ENCODE data around the gene PRDM15. TPM values are rescaled to one million over a fixed set of nuclear protein-coding genes. Genes with fewer than 3 reads are reported as not detected.

PRDM15 gene
- total RNA-seq, 2 experiments from 2014 or later: 13.2 to 14.5 TPM

DNA sequence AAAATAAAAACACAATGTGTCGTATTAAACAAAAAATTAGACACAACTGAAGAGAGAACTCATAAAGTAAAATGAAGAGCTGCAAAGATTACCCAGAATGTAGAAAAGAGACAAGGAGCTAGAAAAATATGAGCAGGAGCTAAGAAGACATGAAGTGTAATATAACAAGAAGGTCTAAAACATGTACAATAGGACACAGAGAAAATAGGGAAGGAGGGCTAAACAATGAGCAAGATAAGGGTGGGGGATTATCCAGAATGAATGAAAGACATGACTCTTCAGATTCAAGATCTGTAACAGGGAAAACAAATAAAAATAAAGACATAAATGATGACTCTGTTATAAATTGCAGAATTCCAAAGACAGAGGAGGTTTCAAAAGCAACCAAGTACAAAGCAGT lies 38.3 kb downstream of the PRDM15 start:
- intact Hi-C loops (cut with micrococcal nuclease): no loop called here
- Mint-ChIP-seq H3K4me3 (no peak overlapping the region), H3K36me3 (ENCODE audit: low read depth) (peaks cover 40% of the 10 kb centered on the region), H3K4me1 (ENCODE audit: low read depth) (no peaks in the 10 kb centered on the region), H3K27me3 (no peaks in the 10 kb centered on the region), H3K27ac (no peak overlapping the region), H3K9me3 (peaks cover 7% of the 10 kb centered on the region)
- ATAC-seq: no peak
- ChIA-PET POLR2A (interaction anchor here (0.9 to 1.0 kb wide), 2 partner anchors 15 to 117 kb away, joined by 3 to 4 read pairs; no protein-coding TSS in a partner anchor), CTCF (interaction anchor here (0.8 kb wide), 1 partner anchor 267 kb away, joined by 3 read pairs; no protein-coding TSS in a partner anchor)
- DNase-seq: no peak
- TF ChIP-seq, protein P1, sequence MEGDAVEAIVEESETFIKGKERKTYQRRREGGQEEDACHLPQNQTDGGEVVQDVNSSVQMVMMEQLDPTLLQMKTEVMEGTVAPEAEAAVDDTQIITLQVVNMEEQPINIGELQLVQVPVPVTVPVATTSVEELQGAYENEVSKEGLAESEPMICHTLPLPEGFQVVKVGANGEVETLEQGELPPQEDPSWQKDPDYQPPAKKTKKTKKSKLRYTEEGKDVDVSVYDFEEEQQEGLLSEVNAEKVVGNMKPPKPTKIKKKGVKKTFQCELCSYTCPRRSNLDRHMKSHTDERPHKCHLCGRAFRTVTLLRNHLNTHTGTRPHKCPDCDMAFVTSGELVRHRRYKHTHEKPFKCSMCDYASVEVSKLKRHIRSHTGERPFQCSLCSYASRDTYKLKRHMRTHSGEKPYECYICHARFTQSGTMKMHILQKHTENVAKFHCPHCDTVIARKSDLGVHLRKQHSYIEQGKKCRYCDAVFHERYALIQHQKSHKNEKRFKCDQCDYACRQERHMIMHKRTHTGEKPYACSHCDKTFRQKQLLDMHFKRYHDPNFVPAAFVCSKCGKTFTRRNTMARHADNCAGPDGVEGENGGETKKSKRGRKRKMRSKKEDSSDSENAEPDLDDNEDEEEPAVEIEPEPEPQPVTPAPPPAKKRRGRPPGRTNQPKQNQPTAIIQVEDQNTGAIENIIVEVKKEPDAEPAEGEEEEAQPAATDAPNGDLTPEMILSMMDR (IDR thresholded peaks at IDR 0.05): no peak

DNA sequence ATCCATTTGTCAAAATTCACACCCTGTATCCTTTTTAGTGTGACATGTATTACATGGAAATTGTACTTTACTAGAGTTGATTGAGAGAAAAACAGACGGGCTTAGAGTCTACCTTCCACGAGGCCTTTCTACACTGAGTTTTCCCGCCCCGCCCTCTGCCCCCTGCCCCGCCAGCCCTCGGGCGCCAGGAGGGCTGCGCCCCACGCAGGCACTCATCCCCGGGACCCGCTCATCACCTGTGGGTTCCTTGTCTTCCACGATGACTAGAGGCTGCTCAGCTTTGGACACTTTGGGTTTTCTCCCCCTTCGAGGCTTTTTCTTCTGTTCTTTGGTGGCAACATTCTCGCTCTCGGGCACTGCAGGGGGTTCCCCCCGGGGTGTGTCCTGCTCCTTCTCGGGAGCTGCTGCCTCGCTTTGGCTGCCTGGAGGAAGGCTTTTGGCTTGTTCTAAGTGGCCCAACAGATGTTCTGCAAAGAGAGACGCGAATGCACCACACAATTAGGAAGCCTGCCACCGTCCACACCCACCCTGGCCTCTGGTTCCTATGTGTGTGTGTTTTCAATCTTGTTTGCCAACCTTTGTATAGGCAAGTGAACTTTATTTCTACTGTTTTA lies 39.6 kb downstream of the PRDM15 start:
- Mint-ChIP-seq H3K36me3 (ENCODE audit: low read depth) (peaks cover 43% of the 10 kb centered on the region), H3K9me3 (peaks cover 7% of the 10 kb centered on the region), H3K4me3 (no peak overlapping the region), H3K4me1 (ENCODE audit: low read depth) (no peaks in the 10 kb centered on the region), H3K27ac (no peak overlapping the region), H3K27me3 (no peaks in the 10 kb centered on the region)
- ATAC-seq: no peak
- intact Hi-C loops (cut with micrococcal nuclease): no loop called here
- ChIA-PET CTCF (no interaction called here), POLR2A (no interaction called here)
- TF ChIP-seq, protein P1 (IDR thresholded peaks at IDR 0.05): no peak
- DNase-seq: no peak

DNA sequence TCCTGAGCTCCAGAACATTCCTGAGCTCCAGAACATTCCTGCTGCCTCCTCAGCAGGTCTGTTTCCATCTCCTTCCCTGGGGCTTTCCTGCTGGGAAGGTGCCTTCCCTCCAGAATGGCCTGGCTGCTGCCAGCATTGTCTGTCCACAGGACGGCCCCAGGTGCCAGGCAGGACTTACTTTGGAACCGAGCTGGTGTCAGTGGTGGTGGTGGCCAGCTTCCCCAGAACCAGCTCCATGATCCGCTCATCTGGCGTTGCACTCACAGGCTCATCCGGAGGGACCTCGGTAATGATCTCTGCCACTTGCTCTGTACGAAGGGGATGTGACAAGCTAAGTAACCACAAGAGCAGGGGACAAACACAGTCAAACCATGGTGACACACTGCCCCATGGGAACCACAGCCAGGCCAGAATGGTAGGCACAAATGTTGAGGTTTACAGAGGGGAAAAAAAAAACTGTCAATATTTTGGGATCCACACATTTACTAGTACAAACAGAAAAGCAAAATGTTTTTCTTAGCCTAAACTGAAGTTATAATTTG lies 41.3 kb downstream of the PRDM15 start:
- ATAC-seq (no peak), DNase-seq (no peak)
- Mint-ChIP-seq H3K27ac (no peak overlapping the region), H3K9me3 (peaks cover 7% of the 10 kb centered on the region), H3K4me3 (no peak overlapping the region), H3K27me3 (no peaks in the 10 kb centered on the region), H3K36me3 (ENCODE audit: low read depth) (peaks cover 42% of the 10 kb centered on the region), H3K4me1 (ENCODE audit: low read depth) (no peaks in the 10 kb centered on the region)
- CTCF ChIA-PET: no interaction called here
- POLR2A ChIA-PET: no interaction called here
- TF ChIP-seq, protein P1 (IDR thresholded peaks at IDR 0.05): no peak
- intact Hi-C loops (cut with micrococcal nuclease): no loop called here

DNA sequence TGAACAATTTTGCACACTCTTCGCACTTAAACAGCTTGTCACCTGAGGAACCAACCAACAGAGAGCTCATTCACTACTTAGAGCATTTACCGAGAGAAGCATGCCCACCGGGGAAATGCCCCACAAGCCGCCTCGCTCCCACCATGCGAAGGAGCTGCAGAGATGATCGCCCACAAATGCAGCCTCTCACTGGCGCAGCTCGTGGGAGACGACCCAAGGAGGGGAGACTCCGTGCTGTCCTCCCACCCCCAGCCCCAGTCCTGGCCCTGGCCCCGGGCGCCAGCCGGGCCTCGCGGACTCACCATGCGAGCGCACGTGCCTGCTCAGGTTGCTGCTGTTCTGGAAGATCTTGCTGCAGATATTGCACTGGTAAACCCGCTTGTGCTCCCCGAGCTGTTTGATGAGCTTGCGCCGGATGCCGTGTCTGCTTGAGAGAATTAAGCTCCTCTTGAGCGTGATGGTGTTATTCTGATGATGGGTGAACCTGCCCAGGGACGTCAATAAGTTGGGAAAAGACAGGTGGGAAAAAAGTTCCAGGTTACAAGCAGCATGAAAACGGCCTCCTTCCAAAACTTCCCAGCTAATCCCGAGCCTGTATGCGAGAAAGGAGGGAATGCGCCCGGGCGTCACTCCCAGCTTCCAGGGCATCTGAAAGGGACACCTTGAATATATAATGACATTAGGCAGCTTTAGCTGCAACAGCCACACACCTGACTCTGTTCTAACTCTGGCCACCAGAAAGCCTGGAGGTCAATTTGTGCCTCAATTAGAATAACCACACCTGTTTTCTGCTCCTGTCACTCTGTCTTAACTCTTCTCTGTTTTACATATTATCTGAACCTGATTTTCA lies 42.8 kb downstream of the PRDM15 start:
- Mint-ChIP-seq H3K36me3 (ENCODE audit: low read depth) (peaks cover 36% of the 10 kb centered on the region), H3K27ac (no peak overlapping the region), H3K4me3 (no peak overlapping the region), H3K9me3 (peaks cover 6% of the 10 kb centered on the region), H3K4me1 (ENCODE audit: low read depth) (no peaks in the 10 kb centered on the region), H3K27me3 (no peaks in the 10 kb centered on the region)
- DNase-seq (no peak), ATAC-seq (no peak)
- ChIA-PET CTCF (interaction anchor here (0.9 to 1.1 kb wide), 2 partner anchors 20 to 271 kb away, joined by 3 read pairs; no protein-coding TSS in a partner anchor), POLR2A (no interaction called here)
- TF ChIP-seq, protein P1 (IDR thresholded peaks at IDR 0.05): no peak
- intact Hi-C loops (cut with micrococcal nuclease): no loop called here
